GM12872 (cell line): Measurements from ENCODE around the gene HOXB13.

Experiments
- TF ChIP-seq, protein P1 (sequence below): IDR thresholded peaks from 3 replicates; pipeline ENCODE4 v1.5.1; 2011; ENCODE audit warnings: low read depth, mild to moderate bottlenecking, low read length, moderate library complexity; ENCODE audit not compliant: insufficient read depth

HOXB13 gene

DNA sequence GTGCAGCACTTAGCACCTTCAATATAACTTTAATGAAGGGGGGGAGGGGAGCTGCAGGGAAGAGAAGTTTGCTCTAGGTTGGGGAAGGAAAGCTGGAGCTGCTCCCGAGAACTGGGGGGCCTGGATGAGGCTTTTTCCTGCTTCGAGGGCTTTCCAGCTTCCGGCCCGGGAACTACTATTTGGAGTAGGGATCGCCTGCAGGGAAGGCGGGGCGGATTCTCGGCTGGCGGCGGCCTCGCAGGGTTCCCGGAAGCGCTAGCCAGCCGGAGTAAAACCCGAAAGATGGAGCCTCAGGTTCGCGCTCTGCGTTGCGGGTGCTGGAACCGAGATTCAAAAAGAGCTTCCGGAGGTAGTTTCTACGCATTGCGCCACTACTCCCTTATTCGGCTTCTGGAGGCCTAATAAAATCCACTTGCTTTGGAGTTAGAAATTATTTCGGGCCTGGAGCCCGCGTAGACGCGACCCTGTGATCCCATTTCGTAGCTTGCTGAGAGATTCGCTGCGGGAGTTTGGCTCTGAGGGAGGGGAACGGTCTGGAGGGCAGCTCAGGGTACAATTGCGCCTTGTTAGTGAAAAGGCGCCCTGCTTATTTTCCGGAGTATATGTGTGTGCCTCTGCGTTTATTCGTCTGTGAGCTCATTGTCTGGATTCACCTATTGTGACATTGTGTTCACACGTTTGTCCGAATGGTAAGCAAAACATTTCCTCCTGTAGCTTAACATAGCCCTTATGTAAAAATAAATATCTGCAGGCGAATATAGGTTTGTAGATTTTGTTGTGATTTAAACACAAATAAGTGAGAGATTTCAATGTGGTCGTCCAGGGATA is 4.9 kb downstream of the HOXB13 start:
- TF ChIP-seq, protein P1, sequence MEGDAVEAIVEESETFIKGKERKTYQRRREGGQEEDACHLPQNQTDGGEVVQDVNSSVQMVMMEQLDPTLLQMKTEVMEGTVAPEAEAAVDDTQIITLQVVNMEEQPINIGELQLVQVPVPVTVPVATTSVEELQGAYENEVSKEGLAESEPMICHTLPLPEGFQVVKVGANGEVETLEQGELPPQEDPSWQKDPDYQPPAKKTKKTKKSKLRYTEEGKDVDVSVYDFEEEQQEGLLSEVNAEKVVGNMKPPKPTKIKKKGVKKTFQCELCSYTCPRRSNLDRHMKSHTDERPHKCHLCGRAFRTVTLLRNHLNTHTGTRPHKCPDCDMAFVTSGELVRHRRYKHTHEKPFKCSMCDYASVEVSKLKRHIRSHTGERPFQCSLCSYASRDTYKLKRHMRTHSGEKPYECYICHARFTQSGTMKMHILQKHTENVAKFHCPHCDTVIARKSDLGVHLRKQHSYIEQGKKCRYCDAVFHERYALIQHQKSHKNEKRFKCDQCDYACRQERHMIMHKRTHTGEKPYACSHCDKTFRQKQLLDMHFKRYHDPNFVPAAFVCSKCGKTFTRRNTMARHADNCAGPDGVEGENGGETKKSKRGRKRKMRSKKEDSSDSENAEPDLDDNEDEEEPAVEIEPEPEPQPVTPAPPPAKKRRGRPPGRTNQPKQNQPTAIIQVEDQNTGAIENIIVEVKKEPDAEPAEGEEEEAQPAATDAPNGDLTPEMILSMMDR: no peak

DNA sequence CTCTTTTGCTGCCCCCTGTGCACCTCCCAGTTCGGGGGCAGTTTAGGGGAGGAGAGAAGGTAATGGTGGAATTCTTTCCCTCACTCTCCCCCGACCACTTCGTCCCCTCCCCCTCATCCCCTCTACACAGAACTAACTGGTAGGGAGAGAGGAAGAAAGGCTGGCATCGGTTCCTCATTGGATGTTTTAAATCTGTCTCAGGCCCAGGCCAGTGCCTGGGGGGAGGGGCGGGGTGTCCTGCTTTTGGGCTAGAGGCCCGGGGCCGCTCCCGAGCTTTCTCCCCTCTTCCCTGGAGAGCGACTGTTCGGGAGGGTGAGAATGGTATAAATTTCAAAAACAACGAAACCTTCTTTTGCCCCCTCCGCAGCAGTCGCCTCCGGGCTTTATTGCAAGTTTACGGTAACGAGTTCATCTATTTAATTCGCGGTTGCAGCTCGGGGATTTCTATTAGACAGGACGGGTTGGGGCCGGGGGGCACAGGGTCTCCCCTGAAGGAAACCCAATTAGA is 5.6 kb downstream of the HOXB13 start, which contains the start of gene PRAC2:
Gene PRAC2, plus strand, starts transcription at position 271 of the 508 bp plus-strand sequence. CDS start 1,226 bp downstream, outside the sequence.
- TF ChIP-seq, protein P1: no peak

DNA sequence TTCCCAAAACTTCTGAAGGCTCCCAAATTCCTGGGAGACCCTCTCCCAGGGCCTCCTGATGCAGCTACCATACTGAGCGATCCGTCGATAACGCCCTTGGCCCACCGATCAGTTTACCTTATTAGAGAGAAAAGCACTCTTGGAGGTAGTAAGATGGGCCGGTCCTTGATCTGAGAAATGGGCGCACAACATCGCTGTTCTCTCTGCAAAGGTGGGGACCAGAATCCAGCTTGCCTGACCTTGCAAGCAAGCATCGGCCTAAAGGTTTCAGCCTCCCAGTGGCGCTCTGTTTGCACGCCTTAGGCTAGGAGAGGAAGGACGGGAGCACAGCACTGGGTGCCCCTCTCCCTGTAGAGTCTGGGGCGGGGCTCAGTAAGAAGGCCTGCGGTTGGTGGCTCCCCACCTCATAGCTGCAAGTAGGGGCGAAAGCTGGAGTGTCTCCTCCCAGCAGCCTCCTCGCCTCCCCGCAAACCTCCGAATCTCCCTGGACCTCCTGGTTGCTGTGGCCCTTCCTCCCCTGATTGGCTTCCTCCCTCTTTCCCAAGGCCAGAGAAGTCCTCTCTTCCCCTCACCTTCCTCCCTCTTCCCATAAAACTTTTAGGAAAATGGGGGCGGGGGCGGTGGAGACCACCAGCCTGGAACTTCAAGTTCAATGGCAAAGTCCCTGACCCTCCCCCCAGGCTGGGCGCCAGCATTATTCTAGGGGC is 6.2 kb downstream of the HOXB13 start, which contains the start of gene PRAC1:
Gene PRAC1, minus strand, starts transcription at position 318 of the 707 bp plus-strand sequence. Its CDS starts 126 bp downstream, at position 192.
- TF ChIP-seq, protein P1: no peak

DNA sequence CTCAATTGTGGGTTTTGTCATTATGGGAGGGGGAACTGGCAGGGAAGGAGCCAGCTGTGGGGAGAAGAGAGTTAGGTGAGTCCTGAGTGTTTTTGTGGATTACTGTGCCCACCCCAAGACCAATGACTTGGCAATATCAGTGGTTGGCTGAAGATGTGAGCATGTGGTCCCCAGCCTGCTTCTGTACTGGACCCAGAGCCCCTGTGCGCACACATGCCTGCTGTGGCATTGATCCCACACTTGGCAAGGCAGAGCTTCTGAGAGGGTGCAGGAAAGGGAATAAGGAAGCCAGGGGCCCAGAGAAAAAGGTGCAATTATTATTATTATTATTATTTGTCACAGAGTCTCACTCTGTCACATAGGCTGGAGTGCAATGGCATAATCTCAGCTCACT is 7.5 kb downstream of the HOXB13 start:
- TF ChIP-seq, protein P1: no peak

DNA sequence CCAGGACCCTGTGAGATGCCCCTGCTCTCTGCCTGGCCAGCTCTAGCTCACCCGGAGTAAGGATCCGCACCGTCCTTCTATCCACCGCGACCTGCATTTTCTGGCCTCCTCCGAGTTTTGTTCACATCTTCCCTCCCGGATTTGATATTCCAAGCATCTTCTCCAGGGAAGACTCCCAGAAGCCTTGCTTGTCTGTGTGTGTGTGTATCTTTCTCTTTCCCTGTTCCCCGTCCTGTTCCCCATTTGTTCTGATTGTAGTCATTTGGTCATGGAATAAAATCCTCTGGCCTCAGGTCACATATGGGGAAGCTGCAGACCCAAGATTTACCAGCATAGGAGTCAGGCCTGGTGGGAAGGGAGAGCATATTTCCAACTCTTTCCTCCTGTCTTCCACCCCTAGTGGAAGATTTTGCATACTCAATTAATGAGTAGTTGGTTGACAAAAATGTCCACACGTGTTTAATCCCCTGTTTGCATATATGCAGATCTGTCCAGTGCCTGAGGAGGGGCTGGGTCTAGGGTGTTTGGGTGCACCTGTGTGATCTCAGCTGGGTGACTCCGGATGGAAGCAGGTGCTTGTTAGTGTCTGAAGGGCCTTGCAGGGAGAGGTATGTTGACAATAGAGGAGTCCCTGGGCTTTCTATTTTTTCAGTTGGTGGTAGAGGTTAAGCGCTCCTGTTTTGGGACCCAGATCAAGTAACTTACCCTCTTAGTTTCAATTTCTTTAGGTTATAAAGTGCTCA is 8.1 kb downstream of the HOXB13 start:
- TF ChIP-seq, protein P1: no peak

DNA sequence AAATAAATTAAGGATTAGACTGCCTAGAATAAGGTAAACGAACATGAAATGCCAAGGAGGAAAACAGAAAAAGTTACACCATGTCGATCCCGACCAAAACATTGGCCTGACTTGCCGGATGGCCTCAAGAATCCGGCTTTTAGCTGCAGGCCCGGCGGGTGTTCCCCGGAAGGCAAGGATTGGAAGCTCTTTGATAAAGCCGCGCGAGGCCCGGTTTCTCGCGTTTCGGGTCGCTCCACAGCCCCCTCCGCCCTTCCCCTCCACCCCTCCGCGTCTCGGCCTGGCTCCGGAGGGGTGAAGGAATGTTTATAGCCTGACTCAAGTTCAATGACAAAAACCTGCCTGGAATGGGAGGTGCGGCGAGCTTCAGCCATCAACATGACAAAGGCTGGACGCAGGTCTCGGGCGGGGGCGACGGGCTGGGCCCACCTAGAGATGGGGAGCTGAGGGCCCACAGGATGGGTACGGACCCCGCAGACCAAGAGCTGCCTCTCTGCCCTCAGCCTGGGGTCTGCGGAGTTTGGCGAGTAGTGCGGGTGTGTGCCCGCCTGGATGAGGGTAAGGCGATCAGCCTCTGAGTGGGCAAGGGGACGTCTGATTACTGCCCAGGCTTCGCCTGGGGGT is 8.8 kb downstream of the HOXB13 start:
- TF ChIP-seq, protein P1: no peak
